Adrenal gland (tissue), 12 donors: ENCODE measurements around the gene WWOX. TPM values are rescaled to one million over a fixed set of nuclear protein-coding genes. Genes with fewer than 3 reads are reported as not detected.

Experiments used
- DNase-seq, 7 donors: peaks; one replicate each; pipeline ENCODE4 v3.0.0-alpha.2; 2019 to 2020
- H3K27ac ChIP-seq, 5 donors: fragments of 200-600 bp; sonication (generic) in 4 of 5; 1 replicate in 3 of 5; 2 replicates in 2 of 5; pipeline versions ENCODE4 v1.5.1 to v1.8.0; 2016 to 2020; ENCODE audit warnings: mild to moderate bottlenecking in 1 of 5
- H3K27me3 ChIP-seq: fragments of 200-600 bp; 2 replicates; pipeline ENCODE4 v1.8.0; 2021
- H3K36me3 ChIP-seq, 2 donors: fragments of 200-600 bp; replicated peaks in 1 of 2; 1 replicate in 1 of 2; 2 replicates in 1 of 2; pipeline versions ENCODE4 v1.5.1 to v1.8.0; 2018 to 2022
- H3K4me1 ChIP-seq, 2 donors: fragments of 200-600 bp; replicated peaks in 1 of 2; 1 replicate in 1 of 2; 2 replicates in 1 of 2; pipeline versions ENCODE4 v1.5.1 to v1.8.0; 2018 to 2021
- H3K4me3 ChIP-seq, 4 donors: fragments of 200-600 bp; sonication (generic) in 3 of 4; one replicate each; pipeline ENCODE4 v1.5.1; 2016 to 2018
- H3K9me3 ChIP-seq, 3 donors: fragments of 200-600 bp; sonication (generic) in 1 of 3; replicated peaks in 1 of 3; 1 replicate in 2 of 3; 2 replicates in 1 of 3; pipeline versions ENCODE4 v1.5.1 to v1.8.0; 2016 to 2021
- CTCF ChIP-seq, 6 experiments: fragments of 450-650 bp in 4 of 6; fragments of 200-600 bp in 2 of 6; sonication (generic) in 1 of 6; IDR thresholded peaks; 1 replicate in 5 of 6; 2 replicates in 1 of 6; pipeline versions ENCODE4 v1.5.1 to v1.8.0; 2016 to 2021; ENCODE audit warnings: antibody characterized with exemption in 6 of 6, mild to moderate bottlenecking in 2 of 6, moderate library complexity in 1 of 6
- POLR2A ChIP-seq, 2 donors: fragments of 450-650 bp; IDR thresholded peaks; one replicate each; pipeline ENCODE4 v1.6.1; 2017; ENCODE audit warnings: antibody characterized with exemption in 2 of 2, mild to moderate bottlenecking in 2 of 2, moderate library complexity in 1 of 2
- WGBS, 4 donors: extraction: QIAGEN DNeasy Blood & Tissue Kit in 2 of 4; methylation state at CpG; one replicate each; pipeline versions ENCODE4 v1.1.5 to v1.1.7; 2013 to 2017; 5-methylcytosine and 5-hydroxymethylcytosine counted together
- intact Hi-C, 2 donors: fragments of 100-400 bp; cut with DNase I; formaldehyde crosslinking; loops; one replicate each; pipeline versions ENCODE4 v1.14.1 to v1.15.0; 2022 to 2023
- polyA plus RNA-seq, 3 donors: library from polyadenylated mRNA; stranded (reverse); fragments of 200-250 nt in 2 of 3; fragments of 350-450 nt in 1 of 3; fragmentation: Illumina TruSeq in 1 of 3; extraction: RNeasy Lipid Tissue Mini Kit (QIAGEN cat#74804) in 1 of 3; gene quantifications; one replicate each; pipeline ENCODE4 v1.2.3, GENCODE V29; 2013 to 2014
- total RNA-seq, 9 donors: library from RNA; depleted of rRNA in 4 of 9; stranded (reverse); fragments of >200 nt in 4 of 9; fragments of 120-200 nt in 1 of 9; fragmentation: NEBNext Ultra II Directional in 1 of 9; extraction: Animal tissue kit (Norgen Biotek cat#: 25700) in 1 of 9; gene quantifications; one replicate each; pipeline versions ENCODE4 v1.1.0 to v1.2.4, GENCODE V29; 2013 to 2023
- donor health status: healthy with polysubstance abuse.
- donor health status: Bipolar disorder and iron deficiency.
- donor health status: DM: yes; HTN: yes; CAD: no.
- donor health status: DM: no; HTN: no; CAD: no.
- donor health status: DM: no; HTN: no; CAD: no.
- donor health status: DM: yes; HTN: yes; CAD: no.

Gene WWOX
- total and polyA plus RNA-seq, 12 donors: 11.8 to 74.6 (median 20.5) TPM

GRCh38 chr16:78450255-78450654 is 350.8 kb downstream of the WWOX start:
- TF ChIP-seq POLR2A (IDR thresholded peaks at IDR 0.05): no peak
- WGBS, 4 donors: 69 to 75% (median 70%) methylated on average over 2 of the region's 2 CpGs
- intact Hi-C loops: no loop called here

GRCh38 chr16:78452025-78452555 is 352.6 kb downstream of the WWOX start:
- Histone ChIP-seq H3K9me3 (no peaks in the 10 kb centered on the region), H3K27me3 (no peaks in the 10 kb centered on the region), H3K36me3 (no peaks in the 10 kb centered on the region), H3K4me3 (no peak overlapping the region), H3K4me1 (no peaks in the 10 kb centered on the region), H3K27ac (no peak overlapping the region)
- intact Hi-C loops: no loop called here
- WGBS, 4 donors: 86 to 91% (median 89%) methylated on average over 4 to 5 of the region's 5 CpGs
- DNase-seq: no peak
- TF ChIP-seq CTCF (IDR thresholded peaks at IDR 0.05) (no peak), POLR2A (IDR thresholded peaks at IDR 0.05) (no peak)

More at GRCh38 chr16:78450255-78450654, 350.8 kb downstream of the WWOX start:
- Histone ChIP-seq H3K27ac (no peak overlapping the region), H3K4me3 (no peak overlapping the region), H3K9me3 (no peaks in the 10 kb centered on the region), H3K36me3 (no peaks in the 10 kb centered on the region), H3K4me1 (no peaks in the 10 kb centered on the region), H3K27me3 (no peaks in the 10 kb centered on the region)
- DNase-seq: no peak

GRCh38 chr16:78455861-78456260 is 356.4 kb downstream of the WWOX start:
- no peaks in the 10 kb centered on the region for H3K4me1 ChIP-seq
- DNase-seq: no peak
- no peak overlapping the region for H3K4me3 ChIP-seq
- WGBS, 4 donors: 87 to 90% (median 90%) methylated on average over 4 of the region's 4 CpGs
- H3K36me3 ChIP-seq: no peaks in the 10 kb centered on the region
- intact Hi-C loops: no loop called here
- no peak overlapping the region for H3K27ac ChIP-seq
- H3K27me3 ChIP-seq: no peaks in the 10 kb centered on the region
- TF ChIP-seq POLR2A (IDR thresholded peaks at IDR 0.05): no peak
- no peak for TF ChIP-seq CTCF (IDR thresholded peaks at IDR 0.05)
- no peaks in the 10 kb centered on the region for H3K9me3 ChIP-seq

GRCh38 chr16:78458588-78458987 is 359.1 kb downstream of the WWOX start:
- no peak for DNase-seq
- no peaks in the 10 kb centered on the region for H3K9me3 ChIP-seq
- no peaks in the 10 kb centered on the region for H3K4me1 ChIP-seq
- H3K27ac ChIP-seq: no peak overlapping the region
- 94 to 98% (median 95%) methylated on average over 2 of the region's 2 CpGs for WGBS, 4 donors
- no peak overlapping the region for H3K4me3 ChIP-seq
- H3K27me3 ChIP-seq: no peaks in the 10 kb centered on the region
- H3K36me3 ChIP-seq: no peaks in the 10 kb centered on the region
- no peak for TF ChIP-seq CTCF (IDR thresholded peaks at IDR 0.05)
- TF ChIP-seq POLR2A (IDR thresholded peaks at IDR 0.05): no peak
- intact Hi-C loops: no loop called here

GRCh38 chr16:78460428-78460827 is 361.0 kb downstream of the WWOX start:
- Histone ChIP-seq H3K27me3 (no peaks in the 10 kb centered on the region), H3K27ac (no peak overlapping the region), H3K4me3 (no peak overlapping the region), H3K4me1 (no peaks in the 10 kb centered on the region), H3K36me3 (no peaks in the 10 kb centered on the region), H3K9me3 (no peaks in the 10 kb centered on the region)
- intact Hi-C loops: no loop called here
- WGBS, 4 donors: 73 to 86% (median 80%) methylated on average over 4 of the region's 4 CpGs
- no peak for DNase-seq
- no peak for TF ChIP-seq CTCF (IDR thresholded peaks at IDR 0.05)
- TF ChIP-seq POLR2A (IDR thresholded peaks at IDR 0.05): no peak
